Tibial artery (tissue), 4 donors: ENCODE results near the gene MGLL.

Source experiments
- DNase-seq, 2 donors: peaks; one replicate each; pipeline ENCODE4 v3.0.0-alpha.2; 2019
- H3K27ac ChIP-seq, 2 donors: fragments of 200-600 bp; sonication (generic) in 1 of 2; 1 replicate in 1 of 2; 2 replicates in 1 of 2; pipeline ENCODE4 v1.5.1; 2018 to 2019; ENCODE audit warnings: mild to moderate bottlenecking in 1 of 2
- H3K27me3 ChIP-seq, 2 donors: fragments of 200-600 bp; sonication (generic) in 1 of 2; one replicate each; pipeline versions ENCODE4 v1.5.1 to v1.6.0; 2016 to 2019
- H3K36me3 ChIP-seq, 3 donors: fragments of 200-600 bp; sonication (generic) in 2 of 3; one replicate each; pipeline ENCODE4 v1.5.1; 2016 to 2019; ENCODE audit warnings: mild to moderate bottlenecking in 2 of 3
- H3K4me1 ChIP-seq, 4 donors: fragments of 200-600 bp; sonication (generic) in 2 of 4; 1 replicate in 3 of 4; 2 replicates in 1 of 4; pipeline ENCODE4 v1.5.1; 2016 to 2019
- H3K4me3 ChIP-seq, 2 donors: fragments of 200-600 bp; sonication (generic) in 1 of 2; 1 replicate in 1 of 2; 2 replicates in 1 of 2; pipeline ENCODE4 v1.5.1; 2018 to 2019; ENCODE audit warnings: mild to moderate bottlenecking in 2 of 2
- H3K9me3 ChIP-seq, 3 donors: fragments of 200-600 bp; sonication (generic) in 1 of 3; one replicate each; pipeline ENCODE4 v1.5.1; 2016 to 2019
- intact Hi-C: fragments of 100-400 bp; cut with DNase I; formaldehyde crosslinking; loops from one replicate; pipeline ENCODE4 v1.15.0; 2023; ENCODE audit warnings: low total_unique reads
- TF ChIP-seq, protein P1 (sequence below), 2 experiments: fragments of 200-600 bp in 1 of 2; fragments of 450-650 bp in 1 of 2; IDR thresholded peaks; one replicate each; pipeline ENCODE4 v1.5.1; 2017 to 2019; ENCODE audit warnings: antibody characterized with exemption in 2 of 2, mild to moderate bottlenecking in 1 of 2, moderate library complexity in 1 of 2

MGLL gene

DNA sequence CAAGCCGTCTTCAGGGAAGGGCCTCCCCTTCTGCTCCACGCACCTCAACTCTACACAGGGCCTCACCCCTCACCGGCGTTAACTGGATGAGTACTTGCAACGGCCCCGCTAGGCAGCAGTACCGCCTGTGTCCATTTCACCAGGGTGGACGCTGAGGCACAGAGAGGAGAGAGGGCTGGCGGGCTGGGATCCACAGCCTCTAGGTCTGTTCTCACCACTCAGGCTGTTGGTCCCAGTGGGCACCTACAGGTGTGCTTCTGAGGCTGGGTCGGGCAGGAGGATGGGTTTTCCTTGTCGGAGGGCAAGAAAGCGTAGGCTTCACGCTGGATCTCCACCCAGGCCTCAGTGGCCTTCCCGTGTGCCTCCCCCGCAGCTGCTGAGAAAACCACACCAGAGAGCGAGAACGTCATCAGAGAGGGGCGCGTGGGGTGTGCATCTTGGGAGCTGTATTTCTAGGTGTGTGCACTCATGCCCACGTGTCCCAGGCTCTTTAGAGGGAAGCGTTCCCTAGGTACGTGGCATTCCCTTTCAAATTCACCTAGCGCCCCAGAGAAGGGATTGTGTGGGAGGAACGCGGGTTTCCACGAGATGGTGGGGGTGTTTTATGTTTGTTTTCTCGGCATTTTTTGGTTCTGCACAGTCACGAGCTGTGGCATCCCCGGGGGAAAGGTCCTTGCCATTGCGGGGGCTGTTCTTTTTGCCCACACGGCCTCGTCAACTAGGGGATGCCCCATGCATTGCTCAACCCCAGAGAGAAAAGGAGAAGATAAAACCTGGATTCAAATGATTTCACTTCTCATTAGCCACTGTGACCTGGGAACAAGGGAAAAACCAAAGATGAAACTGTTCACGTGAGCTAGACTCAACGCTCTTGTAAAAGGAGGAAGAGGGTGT, 67.7 kb downstream of the MGLL start:
- TF ChIP-seq, protein P1, sequence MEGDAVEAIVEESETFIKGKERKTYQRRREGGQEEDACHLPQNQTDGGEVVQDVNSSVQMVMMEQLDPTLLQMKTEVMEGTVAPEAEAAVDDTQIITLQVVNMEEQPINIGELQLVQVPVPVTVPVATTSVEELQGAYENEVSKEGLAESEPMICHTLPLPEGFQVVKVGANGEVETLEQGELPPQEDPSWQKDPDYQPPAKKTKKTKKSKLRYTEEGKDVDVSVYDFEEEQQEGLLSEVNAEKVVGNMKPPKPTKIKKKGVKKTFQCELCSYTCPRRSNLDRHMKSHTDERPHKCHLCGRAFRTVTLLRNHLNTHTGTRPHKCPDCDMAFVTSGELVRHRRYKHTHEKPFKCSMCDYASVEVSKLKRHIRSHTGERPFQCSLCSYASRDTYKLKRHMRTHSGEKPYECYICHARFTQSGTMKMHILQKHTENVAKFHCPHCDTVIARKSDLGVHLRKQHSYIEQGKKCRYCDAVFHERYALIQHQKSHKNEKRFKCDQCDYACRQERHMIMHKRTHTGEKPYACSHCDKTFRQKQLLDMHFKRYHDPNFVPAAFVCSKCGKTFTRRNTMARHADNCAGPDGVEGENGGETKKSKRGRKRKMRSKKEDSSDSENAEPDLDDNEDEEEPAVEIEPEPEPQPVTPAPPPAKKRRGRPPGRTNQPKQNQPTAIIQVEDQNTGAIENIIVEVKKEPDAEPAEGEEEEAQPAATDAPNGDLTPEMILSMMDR (IDR thresholded peaks at IDR 0.05) = no peak
- intact Hi-C loops = no loop called here
- no peak for DNase-seq
- Histone ChIP-seq H3K4me3 (no peak overlapping the region), H3K36me3 (no peaks in the 10 kb centered on the region), H3K4me1 (peaks cover 0 to 42% (median 15%) of the 10 kb centered on the region in 4 donors), H3K27ac (peak overlapping the region; percentile 45 to 63), H3K27me3 (no peaks in the 10 kb centered on the region), H3K9me3 (no peaks in the 10 kb centered on the region)

DNA sequence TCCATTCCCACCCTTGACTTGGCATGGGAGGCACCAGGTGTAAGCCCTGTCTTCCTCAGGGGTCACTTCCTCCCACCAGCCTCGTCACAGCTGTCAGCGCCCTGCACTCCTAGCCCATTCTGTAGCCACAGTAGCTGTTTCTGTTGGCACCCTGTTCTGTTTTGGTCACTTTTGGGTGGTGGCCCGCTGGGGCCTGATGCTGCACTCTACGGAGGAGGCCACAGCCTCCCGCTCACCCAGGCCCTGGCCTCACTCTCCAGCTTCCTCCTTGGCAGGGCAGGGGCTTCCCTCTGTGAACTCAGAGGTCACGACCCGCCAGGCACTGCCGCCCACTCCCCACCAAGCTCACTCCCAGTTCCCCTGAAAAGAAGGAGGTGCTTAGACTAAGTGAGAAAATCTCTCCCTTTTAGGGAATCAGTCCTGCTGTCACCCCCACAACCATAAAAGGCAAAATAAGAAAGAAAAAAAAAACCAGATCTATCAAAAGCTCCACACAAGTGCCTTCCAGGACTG, 68.4 kb downstream of the MGLL start:
- TF ChIP-seq, protein P1 (IDR thresholded peaks at IDR 0.05) = no peak
- intact Hi-C loops = no loop called here
- H3K36me3 ChIP-seq = no peaks in the 10 kb centered on the region
- H3K4me1 ChIP-seq = peaks cover 0 to 48% (median 21%) of the 10 kb centered on the region in 4 donors
- no peaks in the 10 kb centered on the region for H3K27me3 ChIP-seq
- H3K9me3 ChIP-seq = no peaks in the 10 kb centered on the region
- DNase-seq = peak; percentile 46 to 87
- H3K27ac ChIP-seq = peak overlapping the region; percentile 45 to 63
- no peak overlapping the region for H3K4me3 ChIP-seq

DNA sequence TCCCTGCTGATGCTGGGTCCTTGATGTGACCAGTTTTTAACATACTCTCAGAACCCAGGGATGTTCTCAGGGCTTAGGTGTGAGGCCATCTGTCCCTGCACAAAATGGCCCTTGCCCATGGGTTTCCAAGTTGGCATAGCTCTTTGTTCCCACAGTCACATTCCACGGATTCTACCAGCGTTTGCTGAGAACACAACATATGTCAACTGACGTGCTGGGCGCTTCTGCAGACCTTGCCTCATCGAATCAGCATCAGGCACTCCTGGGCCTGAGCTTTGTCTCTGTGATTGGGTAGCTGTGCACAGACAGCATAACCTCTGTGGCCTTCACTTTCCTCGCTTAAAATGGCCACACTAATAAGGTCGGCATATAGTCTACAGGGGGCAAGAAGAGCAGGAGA, 69.0 kb downstream of the MGLL start:
- H3K4me3 ChIP-seq = no peak overlapping the region
- H3K9me3 ChIP-seq = no peaks in the 10 kb centered on the region
- no peaks in the 10 kb centered on the region for H3K36me3 ChIP-seq
- intact Hi-C loops = no loop called here
- peaks cover 2 to 54% (median 28%) of the 10 kb centered on the region in 4 donors for H3K4me1 ChIP-seq
- no peaks in the 10 kb centered on the region for H3K27me3 ChIP-seq
- H3K27ac ChIP-seq = peak overlapping the region; percentile 45 to 63
- no peak for DNase-seq
- TF ChIP-seq, protein P1 (IDR thresholded peaks at IDR 0.05) = no peak

DNA sequence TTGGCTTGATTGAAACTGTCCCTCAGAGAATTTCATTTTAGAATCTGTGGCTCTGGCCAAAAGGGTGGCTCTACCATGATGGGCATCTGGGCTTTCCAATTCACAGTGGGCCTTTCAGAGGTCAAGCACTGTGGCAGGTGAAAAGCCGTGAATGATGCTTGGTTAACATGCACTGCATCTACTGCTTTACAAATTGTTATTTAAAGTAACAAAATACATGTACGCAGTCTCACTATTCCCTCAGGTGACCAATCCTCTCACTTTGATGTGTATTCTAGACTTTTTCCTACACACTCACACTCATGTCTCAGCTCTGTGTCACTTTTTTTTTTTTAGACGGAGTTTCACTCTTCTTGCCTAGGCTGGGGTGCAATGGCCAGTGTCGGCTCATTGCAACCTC, 70.5 kb downstream of the MGLL start:
- intact Hi-C loops = no loop called here
- Histone ChIP-seq H3K4me1 (peaks cover 3 to 70% (median 40%) of the 10 kb centered on the region in 4 donors), H3K36me3 (no peaks in the 10 kb centered on the region), H3K27me3 (no peaks in the 10 kb centered on the region), H3K27ac (peak overlapping the region in 1 of 2 donors; percentile 63), H3K9me3 (no peaks in the 10 kb centered on the region), H3K4me3 (no peak overlapping the region)
- no peak for DNase-seq
- TF ChIP-seq, protein P1 (IDR thresholded peaks at IDR 0.05) = no peak

DNA sequence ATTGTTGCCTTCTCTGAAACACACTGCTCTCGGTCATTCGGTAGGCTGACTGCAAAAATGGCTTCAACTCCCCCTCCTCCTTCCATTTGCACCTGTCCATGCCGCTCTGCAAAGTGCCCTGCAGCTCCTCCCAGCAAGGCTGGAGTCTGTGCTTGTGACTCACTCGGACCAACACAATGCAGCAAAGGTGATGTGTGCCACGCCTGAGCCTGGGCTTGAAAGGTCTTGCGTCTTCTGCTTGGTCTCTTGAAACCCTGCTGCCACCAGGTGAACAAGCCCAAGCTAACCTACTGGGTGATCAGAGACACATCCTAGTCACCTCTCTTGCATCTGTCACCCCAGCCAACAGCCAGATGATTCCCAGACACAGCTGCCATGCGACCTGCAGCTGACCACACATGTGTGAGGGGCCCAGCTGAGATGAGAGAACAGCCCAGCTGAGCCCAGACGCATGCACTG, 71.1 kb downstream of the MGLL start:
- no peaks in the 10 kb centered on the region for H3K9me3 ChIP-seq
- peaks cover 3 to 76% (median 44%) of the 10 kb centered on the region in 4 donors for H3K4me1 ChIP-seq
- intact Hi-C loops = no loop called here
- H3K4me3 ChIP-seq = no peak overlapping the region
- no peak for DNase-seq
- peak overlapping the region in 1 of 2 donors; percentile 6 for H3K27ac ChIP-seq
- TF ChIP-seq, protein P1 (IDR thresholded peaks at IDR 0.05) = no peak
- no peaks in the 10 kb centered on the region for H3K27me3 ChIP-seq
- H3K36me3 ChIP-seq = no peaks in the 10 kb centered on the region
